Testis (tissue), 3 donors: ENCODE results near the gene CCNL1. TPM values are rescaled to one million over a fixed set of nuclear protein-coding genes. Genes with fewer than 3 reads are reported as not detected.

Source experiments
- DNase-seq: peaks from one replicate; pipeline ENCODE4 v3.0.0-alpha.2; 2019
- H3K27ac ChIP-seq, 2 donors: fragments of 200-600 bp; sonication (generic); one replicate each; pipeline ENCODE4 v1.5.1; 2019
- H3K27me3 ChIP-seq: fragments of 200-600 bp; sonication (generic); one replicate; pipeline ENCODE4 v1.5.1; 2019
- H3K36me3 ChIP-seq: fragments of 200-600 bp; sonication (generic); one replicate; pipeline ENCODE4 v1.5.1; 2017; ENCODE audit warnings: low read depth; ENCODE audit errors: missing control alignments
- H3K4me1 ChIP-seq: fragments of 200-600 bp; sonication (generic); one replicate; pipeline ENCODE4 v1.5.1; 2019
- H3K4me3 ChIP-seq, 2 donors: fragments of 200-600 bp; sonication (generic); one replicate each; pipeline ENCODE4 v1.5.1; 2017 to 2019
- H3K9me3 ChIP-seq: fragments of 200-600 bp; sonication (generic); one replicate; pipeline ENCODE4 v1.5.1; 2017
- CTCF ChIP-seq, 3 experiments: fragments of 450-650 bp in 2 of 3; fragments of 200-600 bp in 1 of 3; sonication (generic) in 1 of 3; IDR thresholded peaks; one replicate each; pipeline ENCODE4 v1.5.1; 2016 to 2019; ENCODE audit warnings: antibody characterized with exemption in 3 of 3, mild to moderate bottlenecking in 2 of 3, moderate library complexity in 1 of 3
- POLR2A ChIP-seq: fragments of 450-650 bp; IDR thresholded peaks from one replicate; pipeline ENCODE4 v1.6.1; 2017; ENCODE audit warnings: antibody characterized with exemption, mild to moderate bottlenecking, moderate library complexity
- WGBS, 2 donors: methylation state at CpG; one replicate each; pipeline ENCODE4 v1.1.5; 2018; 5-methylcytosine and 5-hydroxymethylcytosine counted together
- intact Hi-C: fragments of 100-400 bp; cut with DNase I; formaldehyde crosslinking; loops from one replicate; pipeline ENCODE4 v1.15.1; 2023; ENCODE audit warnings: low total_unique reads
- polyA plus RNA-seq: library from polyadenylated mRNA; stranded (reverse); fragments of 350-450 nt; fragmentation: Illumina TruSeq; extraction: RNeasy Lipid Tissue Mini Kit (QIAGEN cat#74804); gene quantifications from one replicate; pipeline ENCODE4 v1.2.3, GENCODE V29; 2014; ENCODE audit warnings: low read depth, low replicate concordance; ENCODE audit not compliant: insufficient read depth
- small RNA-seq, 2 donors: library from RNA; depleted of rRNA; stranded (forward); fragments of <200 nt; gene quantifications; one replicate each; pipeline ENCODE3, GENCODE V24; 2016
- total RNA-seq, 2 donors: library from RNA; depleted of rRNA; stranded (reverse); fragments of >200 nt; gene quantifications; one replicate each; pipeline ENCODE4 v1.2.3, GENCODE V29; 2016

The CCNL1 gene
- total and polyA plus RNA-seq, 3 donors from 2014 or later = 46.1 to 200 (median 168) TPM

DNA sequence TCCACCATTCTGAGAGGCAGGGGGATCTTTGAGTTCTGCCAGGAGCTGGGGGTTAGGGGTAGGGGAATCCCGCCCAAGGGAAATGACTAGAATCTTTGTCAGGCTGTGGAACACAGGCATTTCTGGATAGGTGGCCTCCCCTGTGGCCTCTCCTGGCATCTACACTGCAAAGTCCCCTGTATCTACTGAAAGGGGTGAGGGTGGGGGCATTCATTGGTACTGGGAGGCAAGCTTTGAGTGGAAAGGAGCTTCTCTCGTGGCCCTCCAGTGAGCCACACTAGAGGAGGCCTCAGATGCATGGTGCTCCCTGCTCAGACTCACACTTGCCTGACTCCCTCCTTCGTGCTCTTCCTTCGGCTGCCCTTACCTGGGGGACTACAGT is 59.9 kb downstream of the CCNL1 start:
- Histone ChIP-seq H3K4me3 (no peak overlapping the region), H3K27ac (no peak overlapping the region)
- 89 to 93% methylated on average over 4 of the region's 4 CpGs for WGBS, 2 donors

GRCh38 chr3:157099326-157100095 is 60.4 kb downstream of the CCNL1 start:
- TF ChIP-seq POLR2A = no peak
- TF ChIP-seq CTCF (IDR thresholded peaks at IDR 0.05) = no peak
- 84 to 91% methylated on average over 7 to 10 of the region's 10 CpGs for WGBS, 2 donors

More for the DNA sequence above, 59.9 kb downstream of the CCNL1 start:
- Histone ChIP-seq H3K36me3 (no peaks in the 10 kb centered on the region), H3K9me3 (no peaks in the 10 kb centered on the region), H3K4me1 (peaks cover 5% of the 10 kb centered on the region), H3K27me3 (no peaks in the 10 kb centered on the region)
- intact Hi-C loops = no loop called here
- DNase-seq = no peak
- TF ChIP-seq POLR2A (no peak), CTCF (IDR thresholded peaks at IDR 0.05) (no peak)

DNA sequence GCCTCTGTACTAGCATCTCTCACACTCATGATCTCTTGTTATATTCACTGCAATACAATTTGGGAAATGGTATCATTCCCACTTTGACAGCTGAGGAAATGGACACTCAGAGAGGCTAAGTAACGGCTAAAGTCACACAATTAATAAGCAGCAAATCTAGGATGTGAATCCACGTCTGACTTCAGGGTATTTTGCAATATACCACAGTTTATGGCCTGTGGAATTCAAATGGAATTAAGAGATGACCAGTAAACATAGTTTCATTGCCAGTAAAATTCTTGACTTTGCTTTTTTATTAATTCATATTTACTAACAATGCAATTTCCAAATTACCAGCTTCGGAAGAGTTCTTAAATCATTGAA is 61.1 kb downstream of the CCNL1 start:
- H3K27ac ChIP-seq = no peak overlapping the region
- no peak for DNase-seq
- no peaks in the 10 kb centered on the region for H3K9me3 ChIP-seq
- H3K36me3 ChIP-seq = no peaks in the 10 kb centered on the region
- H3K4me3 ChIP-seq = no peak overlapping the region
- TF ChIP-seq POLR2A = no peak
- no peak for TF ChIP-seq CTCF (IDR thresholded peaks at IDR 0.05)
- H3K27me3 ChIP-seq = no peaks in the 10 kb centered on the region
- WGBS, 2 donors = 89 to 91% methylated on average over 3 of the region's 3 CpGs
- peaks cover 5% of the 10 kb centered on the region for H3K4me1 ChIP-seq
- intact Hi-C loops = no loop called here

More at GRCh38 chr3:157099326-157100095, 60.4 kb downstream of the CCNL1 start:
- H3K4me1 ChIP-seq = peaks cover 5% of the 10 kb centered on the region
- H3K4me3 ChIP-seq = no peak overlapping the region
- intact Hi-C loops = no loop called here
- no peaks in the 10 kb centered on the region for H3K27me3 ChIP-seq
- no peaks in the 10 kb centered on the region for H3K36me3 ChIP-seq
- DNase-seq = no peak
- no peaks in the 10 kb centered on the region for H3K9me3 ChIP-seq
- no peak overlapping the region for H3K27ac ChIP-seq

DNA sequence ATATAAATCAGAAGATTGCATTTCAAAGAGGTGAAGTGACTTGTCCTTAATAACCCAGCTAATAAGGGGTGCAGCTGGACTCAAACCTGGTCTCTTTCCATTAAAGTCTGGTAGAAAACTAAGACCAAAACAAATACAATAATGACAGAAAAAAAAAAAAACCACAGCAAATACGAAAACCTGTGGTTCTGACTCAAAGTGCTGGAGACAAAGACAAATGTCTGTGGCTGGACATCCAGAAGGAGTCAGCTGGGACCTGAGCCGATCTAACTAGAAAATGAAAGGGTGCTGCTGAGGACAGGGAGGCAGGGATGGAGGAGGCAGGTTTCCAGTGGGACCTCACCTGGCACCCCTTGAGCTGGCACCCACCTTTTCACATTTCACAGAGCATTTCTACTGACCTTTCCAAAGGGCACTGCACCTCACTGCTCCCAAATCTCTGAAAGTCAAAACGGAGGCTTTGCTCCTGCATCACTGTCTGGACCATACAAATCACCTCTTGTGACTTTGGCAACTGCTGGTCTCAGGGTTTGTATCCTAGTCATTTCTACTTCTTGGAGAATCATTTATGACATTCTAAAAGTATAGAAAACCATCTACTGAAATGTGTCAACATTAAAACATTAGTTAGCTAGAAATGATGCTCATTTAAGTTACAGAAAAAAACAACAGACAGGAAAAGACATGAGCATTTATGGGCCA is 61.7 kb downstream of the CCNL1 start:
- Histone ChIP-seq H3K27me3 (no peaks in the 10 kb centered on the region), H3K4me1 (peaks cover under 1% of the 10 kb centered on the region), H3K9me3 (no peaks in the 10 kb centered on the region), H3K27ac (no peak overlapping the region), H3K36me3 (no peaks in the 10 kb centered on the region), H3K4me3 (no peak overlapping the region)
- 81 to 87% methylated on average over 3 of the region's 3 CpGs for WGBS, 2 donors
- intact Hi-C loops = no loop called here
- DNase-seq = no peak
- TF ChIP-seq CTCF (IDR thresholded peaks at IDR 0.05) = no peak
- no peak for TF ChIP-seq POLR2A

Small RNA genes lying within 50 kb of the gene (small RNA-seq; reads per million reads assigned to genes)
- gene RF00019 (0 reads per million in 2 donors), gene RNA5SP146 (0 reads per million in 2 donors)
